Measurements from ENCODE around the gene MUC2.

MUC2 gene

DNA sequence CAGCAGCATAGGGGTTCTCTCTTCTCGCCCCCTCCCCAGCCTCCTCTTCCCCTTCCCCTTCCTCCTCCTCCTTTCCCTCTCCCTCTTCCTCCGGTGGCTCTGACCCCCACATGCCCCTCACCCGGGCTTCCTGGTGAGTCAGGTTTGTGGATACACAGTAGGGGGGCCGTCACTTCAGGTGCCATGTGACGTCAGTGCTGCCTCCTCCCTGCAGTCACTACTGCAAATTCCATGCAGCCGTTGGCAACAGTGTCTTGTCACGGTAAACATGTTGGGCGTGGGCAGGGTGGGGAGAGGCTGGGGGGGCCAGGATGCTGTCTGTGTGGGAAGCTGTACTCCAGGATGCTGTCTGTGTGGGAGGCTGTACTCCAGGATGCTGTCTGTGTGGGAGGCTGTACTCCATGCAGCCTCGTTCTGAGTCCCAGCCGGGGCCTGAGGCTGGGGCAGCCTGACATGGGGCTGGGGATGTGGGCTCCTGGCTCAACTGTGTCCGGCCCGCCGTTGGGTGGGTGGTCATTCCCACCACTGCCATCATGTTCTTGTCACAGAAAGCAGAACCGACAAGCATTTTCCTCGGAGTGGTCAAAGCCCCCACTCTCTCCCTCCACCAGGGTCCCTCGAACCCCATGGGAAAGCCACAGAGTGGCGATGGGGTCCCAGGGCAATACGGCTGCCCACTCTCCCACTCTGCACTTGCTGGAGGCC is 2.4 kb upstream of the MUC2 start:
- DNase-seq (ENCODE audit: low spot score): no peak

DNA sequence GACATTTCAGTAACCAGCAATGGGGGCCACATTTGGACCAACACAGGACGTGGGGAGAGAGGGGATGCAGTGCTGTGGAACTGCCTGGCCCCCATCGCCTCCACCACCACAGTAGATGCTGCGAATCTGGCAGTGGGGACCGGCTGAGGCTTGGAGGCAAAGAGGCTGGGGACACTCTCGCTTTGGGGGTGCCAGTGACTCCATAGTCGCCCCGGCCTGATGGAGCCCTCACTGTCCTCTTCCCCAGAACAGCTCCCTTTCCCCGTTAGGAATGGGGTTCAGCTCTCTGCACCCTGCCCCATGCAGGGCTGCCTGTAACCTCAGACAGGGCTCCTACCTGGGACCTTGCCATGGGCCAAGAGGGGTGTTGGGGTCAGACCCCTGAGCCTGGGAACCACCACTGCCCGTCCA is 1.8 kb upstream of the MUC2 start:
- no peak for DNase-seq (ENCODE audit: low spot score)

DNA sequence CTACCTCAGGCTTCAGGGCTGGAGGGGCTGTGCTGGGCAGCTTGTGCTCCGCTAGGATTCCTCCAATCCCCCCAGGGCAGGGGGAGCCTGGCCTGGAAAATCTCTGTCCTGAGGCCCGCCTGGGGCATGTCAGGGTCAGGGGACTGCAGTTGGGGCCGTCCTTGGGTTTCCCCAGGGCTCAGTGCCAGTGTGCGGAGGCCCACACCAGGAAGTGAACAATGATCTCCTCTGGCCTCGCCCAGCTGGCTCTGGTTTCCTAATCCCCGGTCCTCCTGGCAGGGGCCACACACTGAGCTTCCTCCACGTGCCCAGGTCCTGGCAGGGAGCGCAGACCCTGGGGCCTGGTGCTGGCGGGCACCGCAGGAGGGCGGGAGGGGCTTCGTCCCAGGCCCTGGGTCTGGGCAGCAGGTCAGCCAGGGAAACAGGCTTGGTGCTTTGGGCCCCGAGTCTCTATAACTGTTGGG is 1.4 kb upstream of the MUC2 start:
- DNase-seq (ENCODE audit: low spot score): peak; percentile 56

DNA sequence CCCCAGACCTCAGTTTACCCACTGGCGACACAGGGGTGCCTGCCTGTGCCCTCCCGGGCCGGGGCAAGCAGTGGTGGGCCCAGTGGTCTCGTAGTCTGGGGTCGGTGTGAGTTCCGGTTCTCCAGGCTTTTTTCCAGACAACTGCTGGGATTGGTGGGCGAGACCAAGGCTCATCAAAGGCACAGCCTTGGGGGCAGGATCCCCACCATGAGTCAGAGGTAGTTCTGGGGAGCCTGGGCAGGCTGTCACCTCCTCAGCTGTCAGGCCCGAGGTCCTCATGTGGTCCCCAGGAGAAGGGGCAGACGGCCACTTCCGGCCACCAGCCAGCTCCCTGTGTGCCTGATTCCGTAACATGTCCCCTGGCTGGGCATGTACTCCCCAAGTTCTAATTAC is 827 bp upstream of the MUC2 start:
- no peak for DNase-seq (ENCODE audit: low spot score)

DNA sequence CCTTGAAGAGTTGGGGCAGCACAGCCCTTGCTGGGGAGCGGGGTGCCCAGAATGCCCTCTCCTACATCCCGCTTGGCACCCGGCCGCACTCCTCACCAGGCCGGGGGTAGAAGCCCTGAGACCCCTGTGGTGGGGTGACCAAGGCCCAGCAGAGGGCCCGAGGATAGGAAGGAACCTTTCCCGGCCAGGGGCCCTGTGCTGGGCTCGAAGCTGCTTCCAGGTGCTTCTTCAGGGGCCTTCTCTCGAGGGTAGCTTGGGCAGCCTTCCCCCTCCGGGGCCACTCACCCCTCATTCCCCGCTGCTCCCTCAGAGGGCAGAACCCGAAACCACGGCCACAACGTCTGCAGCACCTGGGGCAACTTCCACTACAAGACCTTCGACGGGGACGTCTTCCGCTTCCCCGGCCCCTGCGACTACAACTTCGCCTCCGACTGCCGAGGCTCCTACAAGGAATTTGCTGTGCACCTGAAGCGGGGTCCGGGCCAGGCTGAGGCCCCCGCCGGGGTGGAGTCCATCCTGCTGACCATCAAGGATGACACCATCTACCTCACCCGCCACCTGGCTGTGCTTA is 752 bp downstream of the MUC2 start:
- DNase-seq (ENCODE audit: low spot score): no peak

DNA sequence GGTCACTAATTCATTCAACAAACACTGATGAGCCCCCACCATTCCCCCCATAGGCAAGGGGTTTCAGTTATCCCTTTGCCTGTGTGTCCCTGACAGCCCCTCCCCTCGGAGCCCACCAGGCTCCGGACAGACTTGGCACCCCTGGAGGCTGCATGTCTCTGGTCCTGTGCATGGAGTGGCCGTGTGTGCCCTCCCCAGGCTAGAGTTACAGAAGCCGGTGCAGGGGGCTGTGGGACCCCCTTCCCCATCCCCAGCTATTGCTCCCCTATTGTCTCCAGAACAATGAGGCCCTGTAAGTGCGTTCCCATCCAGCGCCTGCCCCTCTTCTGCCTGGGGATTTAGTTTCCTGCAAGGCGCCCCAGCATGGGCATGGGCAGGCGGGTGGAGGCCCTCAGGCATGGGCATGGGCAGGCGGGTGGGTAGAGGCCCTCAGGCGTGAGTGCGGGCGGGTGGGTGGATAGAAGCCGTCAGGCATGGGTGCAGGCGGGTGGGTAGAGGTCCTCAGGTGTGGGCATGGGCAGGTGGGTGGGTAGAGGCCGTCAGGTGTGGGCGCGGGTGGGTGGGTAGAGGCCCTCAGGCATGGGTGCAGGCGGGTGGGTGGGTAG is 1.5 kb downstream of the MUC2 start:
- DNase-seq (ENCODE audit: low spot score): no peak

DNA sequence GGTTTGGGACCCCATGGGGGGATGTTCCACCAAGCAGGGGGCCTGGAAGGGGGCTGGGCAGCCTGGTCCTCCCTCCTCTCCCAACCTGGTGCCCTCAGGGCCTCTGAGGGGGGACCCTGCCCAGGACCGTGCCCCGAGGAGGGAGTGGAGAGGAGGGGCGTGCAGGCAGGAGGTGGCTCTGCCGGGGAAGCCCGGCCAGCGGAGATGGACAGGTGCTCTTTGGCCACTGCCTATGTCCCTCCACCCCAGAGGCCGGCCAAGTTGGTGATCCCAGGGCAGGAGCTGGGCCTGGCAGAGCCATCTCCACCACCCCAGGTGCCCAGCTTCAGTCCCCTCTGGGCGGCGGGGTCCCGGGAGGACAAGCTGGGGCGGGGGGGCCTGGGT is 2.4 kb downstream of the MUC2 start:
- no peak for DNase-seq (ENCODE audit: low spot score)

DNA sequence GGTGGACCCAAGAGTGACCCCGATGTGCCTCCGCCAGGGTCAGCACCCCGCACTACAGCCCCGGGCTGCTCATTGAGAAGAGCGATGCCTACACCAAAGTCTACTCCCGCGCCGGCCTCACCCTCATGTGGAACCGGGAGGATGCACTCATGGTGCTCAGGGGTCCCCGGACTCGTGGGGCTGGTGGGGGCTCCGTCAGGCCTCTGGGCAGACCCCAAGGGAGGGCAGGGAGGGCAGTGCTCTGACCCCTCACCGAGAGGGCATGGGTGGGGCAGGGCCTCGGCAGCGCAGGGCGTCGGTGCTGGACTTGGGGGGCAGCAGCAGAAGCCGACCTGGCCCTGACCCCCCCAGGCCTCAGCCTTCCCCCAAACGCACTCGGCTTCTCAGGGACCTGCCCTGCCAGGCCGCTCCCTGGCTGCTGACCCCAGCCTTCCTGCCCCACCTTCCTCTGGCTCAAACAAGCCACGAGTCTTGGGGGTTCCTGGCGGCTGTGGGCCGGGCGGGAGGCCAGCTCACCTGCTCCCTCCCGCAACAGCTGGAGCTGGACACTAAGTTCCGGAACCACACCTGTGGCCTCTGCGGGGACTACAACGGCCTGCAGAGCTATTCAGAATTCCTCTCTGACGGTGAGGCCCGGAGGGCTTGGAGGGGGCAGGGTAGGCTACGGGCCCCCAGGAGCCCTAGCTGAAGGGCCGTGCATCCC is 2.9 kb downstream of the MUC2 start:
- no peak for DNase-seq (ENCODE audit: low spot score)

DNA sequence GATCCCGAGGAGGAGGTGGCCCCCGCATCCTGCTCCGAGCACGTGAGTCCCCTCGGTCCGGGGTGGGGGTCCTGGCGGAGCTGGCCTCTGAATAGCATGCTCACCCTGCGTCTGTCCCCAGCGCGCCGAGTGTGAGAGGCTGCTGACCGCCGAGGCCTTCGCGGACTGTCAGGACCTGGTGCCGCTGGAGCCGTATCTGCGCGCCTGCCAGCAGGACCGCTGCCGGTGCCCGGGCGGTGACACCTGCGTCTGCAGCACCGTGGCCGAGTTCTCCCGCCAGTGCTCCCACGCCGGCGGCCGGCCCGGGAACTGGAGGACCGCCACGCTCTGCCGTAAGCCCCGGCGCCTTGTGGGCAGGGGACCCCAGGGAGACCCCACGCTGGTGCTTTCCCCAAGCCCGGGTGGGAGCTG is 3.5 kb downstream of the MUC2 start:
- no peak for DNase-seq (ENCODE audit: low spot score)

DNA sequence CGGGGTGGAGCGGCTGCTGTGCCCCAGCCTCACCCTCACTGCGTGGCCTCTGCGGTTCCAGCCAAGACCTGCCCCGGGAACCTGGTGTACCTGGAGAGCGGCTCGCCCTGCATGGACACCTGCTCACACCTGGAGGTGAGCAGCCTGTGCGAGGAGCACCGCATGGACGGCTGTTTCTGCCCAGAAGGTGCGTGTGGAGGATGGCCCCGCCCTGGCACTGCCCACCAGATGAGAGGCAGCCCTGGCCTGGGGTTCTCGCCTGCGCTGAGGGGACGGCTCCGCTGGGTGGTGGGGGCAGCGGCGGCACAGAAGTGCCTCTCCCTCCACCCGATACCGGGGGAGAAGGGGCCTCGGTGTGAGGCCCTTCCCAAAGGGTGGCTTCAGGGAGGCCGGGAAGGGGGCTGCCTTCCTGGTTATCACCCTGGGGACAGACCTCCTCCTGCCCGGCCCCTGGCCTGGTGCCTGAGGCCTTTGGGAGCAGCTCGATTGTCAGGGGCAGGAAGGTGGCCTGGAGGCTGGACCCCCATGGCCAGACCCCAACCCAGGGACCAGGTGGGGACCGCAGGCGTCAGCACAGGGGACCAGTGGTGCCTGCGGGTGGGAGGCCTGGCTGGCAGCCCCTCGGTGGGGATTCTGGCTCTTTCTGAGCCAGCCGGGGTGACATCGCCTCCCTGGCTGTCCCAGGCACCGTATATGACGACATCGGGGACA is 7.1 kb downstream of the MUC2 start:
- DNase-seq (ENCODE audit: low spot score): no peak

DNA sequence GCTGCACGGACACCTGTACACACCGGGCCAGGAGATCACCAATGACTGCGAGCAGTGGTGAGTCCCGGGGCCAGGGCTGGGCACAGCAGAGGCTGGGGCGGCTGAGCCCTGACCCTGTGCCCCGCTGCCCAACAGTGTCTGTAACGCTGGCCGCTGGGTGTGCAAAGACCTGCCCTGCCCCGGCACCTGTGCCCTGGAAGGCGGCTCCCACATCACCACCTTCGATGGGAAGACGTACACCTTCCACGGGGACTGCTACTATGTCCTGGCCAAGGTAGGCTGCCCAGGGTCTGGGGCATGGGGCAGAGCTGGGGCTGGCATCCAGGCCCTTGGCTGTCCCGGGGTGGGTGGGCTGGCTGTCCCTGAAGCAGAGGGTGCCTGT is 7.7 kb downstream of the MUC2 start:
- no peak for DNase-seq (ENCODE audit: low spot score)

DNA sequence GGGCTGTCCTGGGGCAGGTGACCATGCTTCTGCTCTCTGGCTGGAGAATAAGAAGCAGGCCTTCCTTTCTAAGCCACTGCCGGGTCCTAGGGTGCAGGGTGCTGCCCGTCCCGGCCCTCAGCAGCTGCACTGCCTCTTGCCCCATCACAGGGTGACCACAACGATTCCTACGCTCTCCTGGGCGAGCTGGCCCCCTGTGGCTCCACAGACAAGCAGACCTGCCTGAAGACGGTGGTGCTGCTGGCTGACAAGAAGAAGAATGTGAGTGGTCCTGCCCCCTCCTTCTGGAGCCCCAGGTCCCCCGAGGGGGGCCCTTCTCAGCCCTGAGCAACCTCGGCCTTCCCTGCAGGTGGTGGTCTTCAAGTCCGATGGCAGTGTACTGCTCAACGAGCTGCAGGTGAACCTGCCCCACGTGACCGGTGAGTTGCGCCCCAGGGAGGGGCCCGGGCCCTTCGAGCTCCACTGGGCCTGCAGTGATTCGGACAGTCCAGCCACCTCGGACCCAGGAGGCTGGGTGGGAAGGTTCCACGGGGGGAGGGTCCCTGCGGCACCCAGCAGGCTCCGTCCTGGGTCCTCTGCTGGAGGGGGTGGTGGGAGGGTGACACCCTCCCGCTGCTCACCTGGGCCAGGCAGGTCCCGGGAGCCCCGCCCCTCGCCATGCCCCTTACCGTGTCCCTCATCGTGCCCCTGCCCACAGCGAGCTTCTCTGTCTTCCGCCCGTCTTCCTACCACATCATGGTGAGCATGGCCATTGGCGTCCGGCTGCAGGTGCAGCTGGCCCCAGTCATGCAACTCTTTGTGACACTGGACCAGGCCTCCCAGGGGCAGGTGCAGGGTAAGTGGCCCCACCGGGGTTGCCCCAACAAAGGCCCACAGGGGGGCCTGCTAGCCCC is 8.3 kb downstream of the MUC2 start:
- DNase-seq (ENCODE audit: low spot score): no peak

DNA sequence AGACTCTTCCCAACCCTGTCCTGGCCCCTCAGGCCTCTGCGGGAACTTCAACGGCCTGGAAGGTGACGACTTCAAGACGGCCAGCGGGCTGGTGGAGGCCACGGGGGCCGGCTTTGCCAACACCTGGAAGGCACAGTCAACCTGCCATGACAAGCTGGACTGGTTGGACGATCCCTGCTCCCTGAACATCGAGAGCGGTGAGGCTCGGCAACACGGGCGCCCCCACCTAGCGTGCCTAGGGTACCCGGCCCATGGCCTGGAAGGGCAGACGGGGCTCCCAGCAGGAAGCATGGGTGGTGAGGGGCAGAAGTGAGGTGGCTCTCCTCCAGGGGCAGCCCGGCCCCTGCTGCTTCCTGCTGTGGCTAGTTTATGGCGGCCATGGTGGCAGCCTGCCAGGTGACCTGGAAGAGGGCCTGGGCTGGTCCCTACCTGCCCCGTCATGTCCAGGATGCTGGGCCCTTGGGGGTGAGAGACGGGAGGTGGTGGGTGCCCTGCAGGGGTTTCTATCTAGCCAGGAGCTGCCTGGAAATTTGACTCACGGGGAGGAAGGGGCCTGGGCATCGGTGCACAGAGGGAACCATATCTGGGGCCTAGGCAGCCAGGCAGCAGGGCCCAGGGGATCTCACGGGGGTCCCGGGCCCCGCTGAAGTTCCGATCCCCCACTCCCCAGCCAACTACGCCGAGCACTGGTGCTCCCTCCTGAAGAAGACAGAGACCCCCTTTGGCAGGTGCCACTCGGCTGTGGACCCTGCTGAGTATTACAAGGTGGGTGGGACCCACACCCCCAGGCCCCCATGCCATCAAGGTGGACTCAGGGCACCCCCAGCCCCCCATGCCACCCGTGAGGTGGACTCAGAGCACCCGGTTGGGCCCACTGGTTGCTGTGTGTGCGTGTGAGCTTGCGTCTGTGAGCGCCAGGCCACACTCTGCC is 9.2 kb downstream of the MUC2 start:
- DNase-seq (ENCODE audit: low spot score): no peak

DNA sequence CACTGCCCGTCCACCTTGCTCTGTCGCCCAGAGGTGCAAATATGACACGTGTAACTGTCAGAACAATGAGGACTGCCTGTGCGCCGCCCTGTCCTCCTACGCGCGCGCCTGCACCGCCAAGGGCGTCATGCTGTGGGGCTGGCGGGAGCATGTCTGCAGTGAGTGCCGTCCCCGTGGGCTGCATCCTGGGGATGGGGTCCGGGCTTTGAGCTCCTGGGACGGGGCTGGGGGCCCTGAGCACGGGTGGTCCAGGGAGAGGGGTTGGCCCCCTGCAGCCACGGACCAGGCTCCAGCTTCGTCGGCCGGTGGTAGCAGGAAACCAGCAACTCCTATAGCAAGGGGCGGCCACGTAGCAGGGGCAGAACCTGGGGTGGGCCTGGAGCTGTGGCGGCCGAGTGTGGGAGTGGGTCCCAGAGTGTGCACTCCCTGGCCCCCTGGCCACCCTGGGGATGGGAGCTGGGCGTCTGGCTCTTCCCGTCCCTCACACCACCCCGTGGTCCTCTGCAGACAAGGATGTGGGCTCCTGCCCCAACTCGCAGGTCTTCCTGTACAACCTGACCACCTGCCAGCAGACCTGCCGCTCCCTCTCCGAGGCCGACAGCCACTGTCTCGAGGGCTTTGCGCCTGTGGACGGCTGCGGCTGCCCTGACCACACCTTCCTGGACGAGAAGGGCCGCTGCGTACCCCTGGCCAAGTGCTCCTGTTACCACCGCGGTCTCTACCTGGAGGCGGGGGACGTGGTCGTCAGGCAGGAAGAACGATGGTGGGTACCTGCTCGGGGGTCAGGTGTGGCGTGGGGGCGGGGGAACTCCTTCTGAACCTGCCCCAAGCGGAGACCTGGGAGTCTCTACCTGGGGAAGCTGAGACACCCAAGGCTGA is 10.1 kb downstream of the MUC2 start:
- DNase-seq (ENCODE audit: low spot score): no peak

DNA sequence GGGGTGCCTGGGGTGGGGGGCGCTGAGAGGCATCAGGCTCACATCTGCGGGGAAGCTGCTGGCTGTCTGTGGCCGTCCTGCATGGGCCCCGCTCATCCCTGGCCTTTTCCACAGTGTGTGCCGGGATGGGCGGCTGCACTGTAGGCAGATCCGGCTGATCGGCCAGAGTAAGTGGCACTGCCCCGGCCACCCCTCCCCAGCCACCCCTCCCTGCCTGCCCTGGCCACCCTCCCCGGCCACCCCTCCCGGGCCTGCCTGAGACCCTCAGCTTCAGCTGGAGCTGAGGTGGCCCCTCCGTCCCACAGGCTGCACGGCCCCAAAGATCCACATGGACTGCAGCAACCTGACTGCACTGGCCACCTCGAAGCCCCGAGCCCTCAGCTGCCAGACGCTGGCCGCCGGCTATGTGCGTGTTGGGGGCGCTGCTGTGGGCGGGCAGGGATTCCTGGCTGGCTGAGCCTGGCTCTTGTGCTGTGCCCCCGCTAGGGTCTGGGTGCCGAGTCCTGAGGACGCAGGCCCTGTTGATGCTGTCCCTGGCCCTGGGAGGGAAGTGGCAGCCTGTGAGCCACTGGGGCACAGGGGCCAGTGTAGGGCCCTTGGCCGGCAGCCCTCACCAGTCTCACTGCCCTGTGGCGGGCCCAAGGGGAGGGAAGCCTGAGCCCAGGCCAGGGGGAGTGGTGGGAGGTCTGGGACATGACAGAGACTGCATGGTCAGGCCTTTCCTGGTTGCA is 10.9 kb downstream of the MUC2 start:
- no peak for DNase-seq (ENCODE audit: low spot score)

DNA sequence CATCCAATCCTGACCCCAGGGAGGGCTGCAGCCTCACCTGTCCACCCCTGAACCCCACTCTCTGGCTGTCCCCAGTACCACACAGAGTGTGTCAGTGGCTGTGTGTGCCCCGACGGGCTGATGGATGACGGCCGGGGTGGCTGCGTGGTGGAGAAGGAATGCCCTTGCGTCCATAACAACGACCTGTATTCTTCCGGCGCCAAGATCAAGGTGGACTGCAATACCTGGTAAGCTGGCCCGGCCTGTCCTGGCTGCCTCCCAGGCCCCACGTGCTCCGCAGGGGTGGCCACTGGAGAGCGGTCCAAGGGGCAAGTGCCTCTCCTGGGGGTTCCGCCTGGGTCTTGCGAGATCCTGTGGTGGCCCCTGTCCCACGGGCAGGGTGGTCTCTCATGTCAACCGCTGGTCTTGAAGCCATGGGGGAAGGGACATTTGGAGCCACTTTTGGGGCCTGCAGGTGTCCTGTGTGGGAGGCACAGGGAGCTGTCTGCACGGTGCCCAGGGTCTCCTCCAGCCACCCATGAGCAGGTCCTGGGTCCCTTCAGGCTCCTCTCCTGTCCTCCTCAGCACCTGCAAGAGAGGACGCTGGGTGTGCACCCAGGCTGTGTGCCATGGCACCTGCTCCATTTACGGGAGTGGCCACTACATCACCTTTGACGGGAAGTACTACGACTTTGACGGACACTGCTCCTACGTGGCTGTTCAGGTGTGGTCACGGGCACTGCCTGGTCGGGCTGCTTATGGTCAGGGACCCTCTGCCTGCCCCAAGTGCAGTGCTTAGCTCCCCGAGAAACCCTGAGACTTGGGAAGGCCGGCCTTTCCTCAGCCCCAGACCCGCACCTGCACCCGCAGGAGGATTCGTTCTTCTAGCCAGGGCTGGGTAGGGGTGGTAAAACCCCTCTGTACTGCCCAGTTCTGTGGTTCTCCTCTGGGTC is 11.8 kb downstream of the MUC2 start:
- no peak for DNase-seq (ENCODE audit: low spot score)

DNA sequence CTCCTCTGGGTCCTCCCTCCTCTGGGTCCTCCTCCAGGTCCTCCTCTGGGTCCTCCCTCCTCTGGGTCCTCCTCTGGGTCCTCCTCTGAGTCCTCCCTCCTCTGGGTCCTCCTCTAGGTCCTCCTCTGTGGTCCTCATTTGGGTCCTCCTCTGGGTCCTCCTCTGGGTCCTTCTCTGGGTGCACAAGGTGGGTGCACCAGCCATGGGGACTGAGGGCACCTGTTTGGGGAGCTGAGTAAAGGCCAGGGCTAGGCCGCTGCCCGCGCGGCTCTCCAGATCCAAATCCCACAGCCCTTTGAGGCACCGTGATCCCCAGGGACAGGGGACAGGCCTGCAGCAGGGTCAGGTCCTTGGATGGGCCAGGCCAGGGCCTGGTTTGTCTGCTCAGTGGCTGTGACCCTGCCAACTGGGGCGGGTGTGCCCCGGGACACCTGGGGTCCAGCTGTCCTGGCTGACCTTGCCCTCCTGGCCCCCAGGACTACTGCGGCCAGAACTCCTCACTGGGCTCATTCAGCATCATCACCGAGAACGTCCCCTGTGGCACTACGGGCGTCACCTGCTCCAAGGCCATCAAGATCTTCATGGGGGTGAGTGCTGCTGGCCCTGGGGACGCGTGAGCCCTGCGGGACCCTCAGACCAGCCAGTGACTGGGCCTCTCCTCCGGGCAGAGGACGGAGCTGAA is 12.7 kb downstream of the MUC2 start:
- no peak for DNase-seq (ENCODE audit: low spot score)

Measured in AG08395 (cell line).